ENCODE measurements around the gene PTPRG. TPM values are rescaled to one million over a fixed set of nuclear protein-coding genes. Genes with fewer than 3 reads are reported as not detected.

PTPRG gene
- total and polyA plus RNA-seq, 2 of the 13 experiments (the other 11 are each of a cell fraction or from before 2014, with no cell fraction given) = 8.0 to 25.3 TPM

DNA sequence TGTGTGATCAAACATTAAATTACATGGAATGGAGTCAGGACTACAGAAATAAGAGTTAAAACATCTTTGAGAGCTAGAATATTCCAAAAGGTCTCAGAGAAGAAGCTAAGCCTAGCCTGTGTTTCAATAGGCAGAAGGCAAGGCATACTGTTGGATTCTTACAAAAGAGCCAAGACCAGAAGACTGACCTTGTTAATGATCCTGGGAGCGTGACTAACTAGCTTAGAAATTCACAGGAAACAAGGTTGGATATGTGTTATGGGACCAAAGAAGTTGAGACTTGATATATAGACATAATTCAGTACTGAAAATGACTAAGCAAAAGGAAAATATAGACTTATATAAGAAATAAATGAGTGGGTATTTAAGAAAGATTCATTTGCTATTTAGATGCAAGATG lies 761.9 kb downstream of the PTPRG start:
- no TSS peak for BruUV-seq (replicated peaks)
- Histone ChIP-seq H3K27me3 (ENCODE audit: control insufficient read depth in 1 of 2, insufficient read depth in 2 of 2, low read length in 2 of 2) (no peaks in the 10 kb centered on the region), H3K27ac (ENCODE audit: extremely low read length, insufficient read depth, low read length) (no peak overlapping the region), H3K9me3 (ENCODE audit: low read length) (no peaks in the 10 kb centered on the region), H4K20me1 (ENCODE audit: insufficient read depth, low read length) (no peaks in the 10 kb centered on the region), H3K9ac (ENCODE audit: insufficient read depth, low read depth, low read length) (no peak overlapping the region), H2AFZ (ENCODE audit: low read length) (no peak overlapping the region), H3K4me1 (ENCODE audit: insufficient read depth, low read length) (no peaks in the 10 kb centered on the region), H3K4me3 (replicated peaks in 1 of 3; ENCODE audit: insufficient read depth in 1 of 3, low read depth in 2 of 3, low read length in 3 of 3) (no peak overlapping the region), H3K36me3 (replicated peaks in 1 of 2; ENCODE audit: control insufficient read depth in 1 of 2, insufficient read depth in 2 of 2, low read length in 2 of 2) (no peaks in the 10 kb centered on the region), H3K79me2 (ENCODE audit: insufficient read depth, low read length) (no peaks in the 10 kb centered on the region), H3K4me2 (ENCODE audit: low read depth, low read length) (no peak overlapping the region)
- no peak for TF ChIP-seq ZNF230 (CRISPR knock-in tag; IDR thresholded peaks at IDR 0.05)
- TF ChIP-seq NPAS2 (CRISPR knock-in tag; IDR thresholded peaks at IDR 0.05; ENCODE audit: borderline replicate concordance) = no peak
- TF ChIP-seq MBD4 (IDR thresholded peaks at IDR 0.05; ENCODE audit: borderline replicate concordance, low read length) = no peak
- no peak for TF ChIP-seq U2AF1 (optimal IDR thresholded peaks at IDR 0.05; ENCODE audit: low read depth, low read length)
- no peak for TF ChIP-seq ZBTB42 (CRISPR knock-in tag; IDR thresholded peaks at IDR 0.05)
- ChIA-PET POLR2A (no interaction called here), CTCF (ENCODE audit: low intra/inter-chr PET ratio, low total read pairs) (no interaction called here)
- FAIRE-seq (no peak), ATAC-seq (no peak), DNase-seq (ENCODE audit: low spot score) (no peak)
- 0% methylated on average over 1 of the region's 1 CpG for WGBS (ENCODE audit: low lambda C conversion rate)
- in situ Hi-C loops (cut with HindIII; ENCODE audit: extremely low pct_ligation_motif_present, low pct_unique_long_range_greater_than_20kb) (no loop called here), intact Hi-C loops (cut with micrococcal nuclease; ENCODE audit: unreplicated experiment) (no loop called here)

DNA sequence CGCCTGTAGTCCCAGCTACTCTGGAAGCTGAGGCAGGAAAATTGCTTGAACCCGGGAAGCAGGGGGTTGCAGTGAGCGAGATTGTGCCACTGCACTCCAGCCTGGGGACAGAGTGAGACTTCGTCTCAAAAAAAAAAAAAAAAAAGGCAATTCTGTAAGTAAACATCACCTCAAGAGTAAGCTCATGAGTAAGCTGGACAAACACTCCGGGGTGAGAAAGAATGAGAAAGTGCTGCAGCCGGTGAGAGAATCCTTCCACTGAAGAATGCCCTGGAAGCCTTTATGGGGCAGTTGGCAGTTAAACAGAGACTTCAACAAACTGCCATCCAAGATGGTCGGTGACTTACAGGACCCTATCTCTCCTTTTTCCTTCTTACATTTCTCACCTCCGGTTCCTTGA lies 764.5 kb downstream of the PTPRG start:
- in situ Hi-C loops (cut with HindIII; ENCODE audit: extremely low pct_ligation_motif_present, low pct_unique_long_range_greater_than_20kb) = no loop called here
- Histone ChIP-seq H3K36me3 (replicated peaks in 1 of 2; ENCODE audit: control insufficient read depth in 1 of 2, insufficient read depth in 2 of 2, low read length in 2 of 2) (no peaks in the 10 kb centered on the region), H4K20me1 (ENCODE audit: insufficient read depth, low read length) (no peaks in the 10 kb centered on the region), H3K27me3 (ENCODE audit: control insufficient read depth in 1 of 2, insufficient read depth in 2 of 2, low read length in 2 of 2) (no peaks in the 10 kb centered on the region), H3K9ac (ENCODE audit: insufficient read depth, low read depth, low read length) (no peak overlapping the region), H2AFZ (ENCODE audit: low read length) (no peak overlapping the region), H3K79me2 (ENCODE audit: insufficient read depth, low read length) (no peaks in the 10 kb centered on the region), H3K9me3 (ENCODE audit: low read length) (no peaks in the 10 kb centered on the region), H3K4me3 (replicated peaks in 1 of 3; ENCODE audit: insufficient read depth in 1 of 3, low read depth in 2 of 3, low read length in 3 of 3) (no peak overlapping the region), H3K4me1 (ENCODE audit: insufficient read depth, low read length) (no peaks in the 10 kb centered on the region), H3K27ac (ENCODE audit: extremely low read length, insufficient read depth, low read length) (no peak overlapping the region), H3K4me2 (ENCODE audit: low read depth, low read length) (no peak overlapping the region)
- no peak for DNase-seq (ENCODE audit: low spot score)
- 19% methylated on average over 8 of the region's 8 CpGs for WGBS (ENCODE audit: low lambda C conversion rate)
- no peak for FAIRE-seq
- intact Hi-C loops (cut with micrococcal nuclease; ENCODE audit: unreplicated experiment) = no loop called here
- ChIA-PET POLR2A (no interaction called here), CTCF (ENCODE audit: low intra/inter-chr PET ratio, low total read pairs) (no interaction called here)
- no peak; the same call in 2 of the 3 replicates for ATAC-seq
- BruUV-seq (replicated peaks) = no TSS peak
- TF ChIP-seq ZNF644 (CRISPR knock-in tag; IDR thresholded peaks at IDR 0.05; ENCODE audit: low read depth) = no peak
- no peak for TF ChIP-seq ZNF383 (CRISPR knock-in tag; IDR thresholded peaks at IDR 0.05; ENCODE audit: borderline replicate concordance)
- no peak for TF ChIP-seq ZNF354B (CRISPR knock-in tag; IDR thresholded peaks at IDR 0.05)
- TF ChIP-seq POGZ (CRISPR knock-in tag; IDR thresholded peaks at IDR 0.05) = no peak
- TF ChIP-seq, protein P1, sequence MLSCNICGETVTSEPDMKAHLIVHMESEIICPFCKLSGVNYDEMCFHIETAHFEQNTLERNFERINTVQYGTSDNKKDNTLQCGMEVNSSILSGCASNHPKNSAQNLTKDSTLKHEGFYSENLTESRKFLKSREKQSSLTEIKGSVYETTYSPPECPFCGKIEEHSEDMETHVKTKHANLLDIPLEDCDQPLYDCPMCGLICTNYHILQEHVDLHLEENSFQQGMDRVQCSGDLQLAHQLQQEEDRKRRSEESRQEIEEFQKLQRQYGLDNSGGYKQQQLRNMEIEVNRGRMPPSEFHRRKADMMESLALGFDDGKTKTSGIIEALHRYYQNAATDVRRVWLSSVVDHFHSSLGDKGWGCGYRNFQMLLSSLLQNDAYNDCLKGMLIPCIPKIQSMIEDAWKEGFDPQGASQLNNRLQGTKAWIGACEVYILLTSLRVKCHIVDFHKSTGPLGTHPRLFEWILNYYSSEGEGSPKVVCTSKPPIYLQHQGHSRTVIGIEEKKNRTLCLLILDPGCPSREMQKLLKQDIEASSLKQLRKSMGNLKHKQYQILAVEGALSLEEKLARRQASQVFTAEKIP (CRISPR knock-in tag; IDR thresholded peaks at IDR 0.05; ENCODE audit: borderline replicate concordance) = no peak
- no peak for TF ChIP-seq HOXA9 (CRISPR knock-in tag; IDR thresholded peaks at IDR 0.05; ENCODE audit: borderline replicate concordance)
- no peak for TF ChIP-seq SIN3A (IDR thresholded peaks at IDR 0.05; ENCODE audit: borderline replicate concordance, low read depth, low read length)
- no peak for TF ChIP-seq ZNF12 (CRISPR knock-in tag; IDR thresholded peaks at IDR 0.05)
- TF ChIP-seq, protein P2, sequence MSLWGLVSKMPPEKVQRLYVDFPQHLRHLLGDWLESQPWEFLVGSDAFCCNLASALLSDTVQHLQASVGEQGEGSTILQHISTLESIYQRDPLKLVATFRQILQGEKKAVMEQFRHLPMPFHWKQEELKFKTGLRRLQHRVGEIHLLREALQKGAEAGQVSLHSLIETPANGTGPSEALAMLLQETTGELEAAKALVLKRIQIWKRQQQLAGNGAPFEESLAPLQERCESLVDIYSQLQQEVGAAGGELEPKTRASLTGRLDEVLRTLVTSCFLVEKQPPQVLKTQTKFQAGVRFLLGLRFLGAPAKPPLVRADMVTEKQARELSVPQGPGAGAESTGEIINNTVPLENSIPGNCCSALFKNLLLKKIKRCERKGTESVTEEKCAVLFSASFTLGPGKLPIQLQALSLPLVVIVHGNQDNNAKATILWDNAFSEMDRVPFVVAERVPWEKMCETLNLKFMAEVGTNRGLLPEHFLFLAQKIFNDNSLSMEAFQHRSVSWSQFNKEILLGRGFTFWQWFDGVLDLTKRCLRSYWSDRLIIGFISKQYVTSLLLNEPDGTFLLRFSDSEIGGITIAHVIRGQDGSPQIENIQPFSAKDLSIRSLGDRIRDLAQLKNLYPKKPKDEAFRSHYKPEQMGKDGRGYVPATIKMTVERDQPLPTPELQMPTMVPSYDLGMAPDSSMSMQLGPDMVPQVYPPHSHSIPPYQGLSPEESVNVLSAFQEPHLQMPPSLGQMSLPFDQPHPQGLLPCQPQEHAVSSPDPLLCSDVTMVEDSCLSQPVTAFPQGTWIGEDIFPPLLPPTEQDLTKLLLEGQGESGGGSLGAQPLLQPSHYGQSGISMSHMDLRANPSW (CRISPR knock-in tag; IDR thresholded peaks at IDR 0.05; ENCODE audit: borderline replicate concordance) = no peak

All from HepG2 (cell line).